ENCODE results near the gene PTK6.
"Not testable (repeated sequence)": the region's sequence is repeated elsewhere in the genome, so short reads cannot be mapped to it uniquely, and the experiment has no call there.

PTK6 gene

GRCh38 chr20:63518946-63519667, 18.1 kb downstream of the PTK6 start:
- no peak for DNase-seq (ENCODE audit: low read depth)
- TF ChIP-seq CTCF (conservative IDR thresholded peaks at IDR 0.05; ENCODE audit: low read depth, low read length): no peak
- H3K4me3 ChIP-seq (ENCODE audit: low read length): peak overlapping the region; percentile 82

GRCh38 chr20:63518351-63518861, 18.8 kb downstream of the PTK6 start:
- DNase-seq (ENCODE audit: low read depth): no peak

GRCh38 chr20:63517376-63518309, 19.5 kb downstream of the PTK6 start:
- no peak for TF ChIP-seq CTCF (conservative IDR thresholded peaks at IDR 0.05; ENCODE audit: low read depth, low read length)
- DNase-seq (ENCODE audit: low read depth): no peak
- no peak overlapping the region for H3K4me3 ChIP-seq (ENCODE audit: low read length)

More at GRCh38 chr20:63518351-63518861, 18.8 kb downstream of the PTK6 start:
- H3K4me3 ChIP-seq (ENCODE audit: low read length): no peak overlapping the region
- TF ChIP-seq CTCF (conservative IDR thresholded peaks at IDR 0.05; ENCODE audit: low read depth, low read length): peak; percentile 15

- H3K4me3 ChIP-seq (ENCODE audit: low read length); DNase-seq (ENCODE audit: low read depth): not testable (repeated sequence)
Observed at GRCh38 chr20:63514520-63514919, 22.7 kb downstream of the PTK6 start.

- DNase-seq (ENCODE audit: low read depth): no peak
- TF ChIP-seq CTCF (conservative IDR thresholded peaks at IDR 0.05; ENCODE audit: low read depth, low read length): no peak
- no peak overlapping the region for H3K4me3 ChIP-seq (ENCODE audit: low read length)
Observed at GRCh38 chr20:63513207-63513606, 24.0 kb downstream of the PTK6 start.

GRCh38 chr20:63509088-63509564, 28.1 kb downstream of the PTK6 start:
- no peak overlapping the region for H3K4me3 ChIP-seq (ENCODE audit: low read length)
- no peak for TF ChIP-seq CTCF (conservative IDR thresholded peaks at IDR 0.05; ENCODE audit: low read depth, low read length)
- DNase-seq (ENCODE audit: low read depth): no peak

GRCh38 chr20:63508072-63508768, 29.0 kb downstream of the PTK6 start:
- no peak for TF ChIP-seq CTCF (conservative IDR thresholded peaks at IDR 0.05; ENCODE audit: low read depth, low read length)
- no peak overlapping the region for H3K4me3 ChIP-seq (ENCODE audit: low read length)
- DNase-seq (ENCODE audit: low read depth): no peak
